Astrocyte of the cerebellum (primary cell): ENCODE measurements around the gene RSAD2.

Source experiments
- DNase-seq: peaks from one replicate; pipeline ENCODE4 v3.0.0-alpha.2; 2011; ENCODE audit warnings: low read depth
- H3K4me3 ChIP-seq: 2 replicates; pipeline ENCODE4 v1.5.1; 2011; ENCODE audit warnings: mild to moderate bottlenecking, low read depth, low read length, moderate library complexity
- CTCF ChIP-seq: IDR thresholded peaks from 2 replicates; pipeline ENCODE4 v1.5.1; 2012; ENCODE audit warnings: low read length, low read depth, moderate library complexity, mild to moderate bottlenecking; ENCODE audit errors: missing control alignments
- in situ Hi-C: cut with HindIII; loops from 2 replicates; pipeline ENCODE4 v1.10.0; 2017; ENCODE audit warnings: low sequenced_read_pairs

Gene RSAD2

GRCh38 chr2:6945087-6945813 lies 67.7 kb downstream of the RSAD2 start:
- no peak for TF ChIP-seq CTCF
- in situ Hi-C loops, result no loop called here
- no peak overlapping the region for H3K4me3 ChIP-seq
- no peak for DNase-seq

- H3K4me3 ChIP-seq, result no peak overlapping the region
- DNase-seq, result no peak
- no peak for TF ChIP-seq CTCF
- in situ Hi-C loops, result no loop called here
Measured at GRCh38 chr2:6945821-6946220, 68.2 kb downstream of the RSAD2 start.

DNA sequence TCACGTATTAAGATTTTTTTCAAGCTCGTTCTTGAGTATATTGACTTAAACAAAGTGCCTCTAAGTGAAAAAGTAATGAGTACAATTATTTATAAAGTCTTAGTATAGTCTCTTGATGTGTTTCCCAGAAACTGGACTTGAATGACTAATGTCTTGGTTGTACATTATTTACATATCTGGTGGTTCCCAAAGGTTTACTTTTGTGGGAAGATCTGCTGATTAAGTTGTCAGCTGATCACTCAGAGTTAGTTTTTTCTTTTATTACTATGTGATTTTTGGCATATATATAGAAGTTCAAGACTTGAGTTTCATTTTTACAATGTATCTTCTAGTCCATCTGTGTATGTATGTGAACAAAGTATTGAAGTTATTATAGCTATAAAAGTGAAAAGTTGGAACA lies 69.1 kb downstream of the RSAD2 start:
- H3K4me3 ChIP-seq, result no peak overlapping the region
- DNase-seq, result peak; percentile 83
- in situ Hi-C loops, result no loop called here
- TF ChIP-seq CTCF, result no peak
